ENCODE data around the gene IGFBP2.

Gene IGFBP2

DNA sequence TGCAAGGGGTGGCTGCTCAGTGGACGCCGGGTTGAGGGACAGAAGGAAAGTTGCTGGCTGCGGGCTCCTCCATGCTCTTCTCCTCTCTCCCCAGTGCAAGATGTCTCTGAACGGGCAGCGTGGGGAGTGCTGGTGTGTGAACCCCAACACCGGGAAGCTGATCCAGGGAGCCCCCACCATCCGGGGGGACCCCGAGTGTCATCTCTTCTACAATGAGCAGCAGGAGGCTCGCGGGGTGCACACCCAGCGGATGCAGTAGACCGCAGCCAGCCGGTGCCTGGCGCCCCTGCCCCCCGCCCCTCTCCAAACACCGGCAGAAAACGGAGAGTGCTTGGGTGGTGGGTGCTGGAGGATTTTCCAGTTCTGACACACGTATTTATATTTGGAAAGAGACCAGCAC, 30.6 kb downstream of the IGFBP2 start:
- Mint-ChIP-seq H3K9me3 (no peaks in the 10 kb centered on the region), H3K27me3 (peaks cover 1% of the 10 kb centered on the region), H3K27ac (no peak overlapping the region), H3K36me3 (no peaks in the 10 kb centered on the region), H3K4me1 (no peaks in the 10 kb centered on the region), H3K4me3 (no peak overlapping the region)

DNA sequence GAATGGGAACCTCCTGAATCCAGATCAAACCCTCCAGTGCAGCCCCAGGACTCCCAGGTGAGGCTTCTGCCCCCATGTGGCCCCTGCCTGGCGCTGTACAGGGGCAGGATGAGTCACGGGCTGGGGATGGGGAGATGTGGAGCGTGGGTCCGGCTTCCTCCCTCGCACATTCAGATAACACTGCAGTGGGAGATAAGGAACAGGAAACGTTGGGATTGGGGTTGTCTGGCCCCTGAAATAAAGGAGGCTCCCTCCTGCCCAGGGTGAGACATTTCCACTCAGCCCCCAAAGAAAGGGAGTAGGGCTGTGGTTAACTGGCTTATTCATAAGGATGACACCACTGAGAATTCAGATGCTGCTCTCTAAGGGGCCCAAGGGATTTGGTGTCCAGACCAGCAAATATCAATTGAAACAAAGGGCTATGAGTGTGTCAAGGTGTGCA, 31.4 kb downstream of the IGFBP2 start:
- Mint-ChIP-seq H3K36me3 (no peaks in the 10 kb centered on the region), H3K27me3 (peaks cover 1% of the 10 kb centered on the region), H3K9me3 (no peaks in the 10 kb centered on the region), H3K4me1 (no peaks in the 10 kb centered on the region), H3K27ac (no peak overlapping the region), H3K4me3 (no peak overlapping the region)

DNA sequence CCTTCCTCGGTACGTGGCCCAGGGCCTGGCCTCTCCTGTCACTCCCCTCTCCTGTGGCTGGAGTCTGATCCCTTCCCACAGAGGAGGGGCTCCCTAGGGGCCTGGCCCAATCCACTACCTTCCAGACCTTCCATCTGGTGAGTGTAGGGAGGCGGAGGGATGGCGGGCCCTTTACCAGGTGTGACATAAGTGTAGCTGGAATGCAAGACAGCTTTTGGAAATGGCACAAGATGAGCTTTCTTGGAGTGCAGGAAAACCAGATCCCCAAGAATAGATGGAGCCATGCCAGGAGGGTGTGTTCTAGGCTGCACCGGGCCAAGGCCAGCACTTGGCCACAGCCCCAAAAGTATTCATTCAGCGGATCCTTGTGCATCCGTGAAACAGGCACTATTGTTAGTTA, 32.0 kb downstream of the IGFBP2 start:
- Mint-ChIP-seq H3K27me3 (peaks cover 1% of the 10 kb centered on the region), H3K36me3 (no peaks in the 10 kb centered on the region), H3K4me1 (no peaks in the 10 kb centered on the region), H3K27ac (no peak overlapping the region), H3K9me3 (no peaks in the 10 kb centered on the region), H3K4me3 (no peak overlapping the region)

DNA sequence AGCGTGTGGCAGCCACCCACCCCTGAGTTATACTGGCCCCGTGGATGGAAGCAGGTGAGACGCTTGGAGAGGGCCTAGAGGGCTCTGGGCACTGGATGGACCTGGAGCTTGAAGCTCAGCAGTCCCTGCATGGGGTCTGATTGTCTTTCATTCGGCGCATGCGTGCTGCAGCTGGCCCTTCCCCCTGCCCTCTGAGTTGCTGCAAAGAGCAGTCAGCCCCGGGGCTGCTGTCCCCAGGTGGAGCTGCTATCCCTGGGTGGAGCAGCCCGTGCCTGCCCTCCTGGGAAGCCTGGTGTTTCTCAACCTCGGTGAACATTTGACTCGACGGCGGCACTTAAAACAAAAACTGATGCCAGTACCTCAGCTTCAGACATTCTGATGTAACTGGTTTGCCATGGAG, 32.5 kb downstream of the IGFBP2 start:
- H3K27ac Mint-ChIP-seq: no peak overlapping the region
- no peak overlapping the region for H3K4me3 Mint-ChIP-seq
- no peaks in the 10 kb centered on the region for H3K4me1 Mint-ChIP-seq
- H3K27me3 Mint-ChIP-seq: peaks cover 1% of the 10 kb centered on the region
- H3K9me3 Mint-ChIP-seq: no peaks in the 10 kb centered on the region
- H3K36me3 Mint-ChIP-seq: no peaks in the 10 kb centered on the region

DNA sequence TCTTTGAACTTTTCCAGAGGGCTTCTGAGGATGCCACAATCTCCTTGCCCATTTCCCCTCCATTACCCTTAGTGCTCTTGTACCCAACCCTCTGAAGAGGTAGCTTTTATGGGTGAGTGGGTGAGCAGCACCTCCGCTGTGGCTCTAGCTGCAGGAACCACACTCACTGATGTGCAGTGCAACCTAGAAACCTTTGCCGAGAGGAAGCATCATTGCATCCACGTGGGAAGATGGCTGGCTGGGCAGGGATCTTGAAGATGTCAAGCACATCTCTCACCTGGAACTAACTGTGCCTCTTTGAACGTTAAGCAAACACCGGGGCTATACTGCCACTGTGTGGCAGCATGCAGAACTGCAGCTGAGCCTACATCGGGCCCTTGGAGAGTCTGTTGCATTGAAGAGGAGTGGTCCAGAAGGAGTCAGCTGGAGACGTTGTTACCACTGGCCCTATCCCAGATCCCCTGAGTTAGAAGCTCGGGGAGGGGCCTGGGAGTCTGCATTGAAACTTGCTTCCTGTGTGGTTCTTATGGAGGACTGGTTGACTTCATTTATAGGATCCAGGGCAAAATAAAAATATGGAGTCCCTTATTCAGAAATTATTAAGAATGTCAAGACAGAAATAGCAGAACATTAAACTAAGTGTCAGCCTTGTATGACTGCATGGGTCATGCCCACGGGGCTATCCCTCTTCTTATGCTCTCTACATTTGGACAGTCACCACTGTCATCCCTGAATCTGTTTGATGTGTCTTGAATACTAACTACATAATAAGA, 33.4 kb downstream of the IGFBP2 start:
- H3K36me3 Mint-ChIP-seq: no peaks in the 10 kb centered on the region
- H3K4me3 Mint-ChIP-seq: no peak overlapping the region
- H3K9me3 Mint-ChIP-seq: no peaks in the 10 kb centered on the region
- no peaks in the 10 kb centered on the region for H3K4me1 Mint-ChIP-seq
- no peak overlapping the region for H3K27ac Mint-ChIP-seq
- H3K27me3 Mint-ChIP-seq: peaks cover 1% of the 10 kb centered on the region

DNA sequence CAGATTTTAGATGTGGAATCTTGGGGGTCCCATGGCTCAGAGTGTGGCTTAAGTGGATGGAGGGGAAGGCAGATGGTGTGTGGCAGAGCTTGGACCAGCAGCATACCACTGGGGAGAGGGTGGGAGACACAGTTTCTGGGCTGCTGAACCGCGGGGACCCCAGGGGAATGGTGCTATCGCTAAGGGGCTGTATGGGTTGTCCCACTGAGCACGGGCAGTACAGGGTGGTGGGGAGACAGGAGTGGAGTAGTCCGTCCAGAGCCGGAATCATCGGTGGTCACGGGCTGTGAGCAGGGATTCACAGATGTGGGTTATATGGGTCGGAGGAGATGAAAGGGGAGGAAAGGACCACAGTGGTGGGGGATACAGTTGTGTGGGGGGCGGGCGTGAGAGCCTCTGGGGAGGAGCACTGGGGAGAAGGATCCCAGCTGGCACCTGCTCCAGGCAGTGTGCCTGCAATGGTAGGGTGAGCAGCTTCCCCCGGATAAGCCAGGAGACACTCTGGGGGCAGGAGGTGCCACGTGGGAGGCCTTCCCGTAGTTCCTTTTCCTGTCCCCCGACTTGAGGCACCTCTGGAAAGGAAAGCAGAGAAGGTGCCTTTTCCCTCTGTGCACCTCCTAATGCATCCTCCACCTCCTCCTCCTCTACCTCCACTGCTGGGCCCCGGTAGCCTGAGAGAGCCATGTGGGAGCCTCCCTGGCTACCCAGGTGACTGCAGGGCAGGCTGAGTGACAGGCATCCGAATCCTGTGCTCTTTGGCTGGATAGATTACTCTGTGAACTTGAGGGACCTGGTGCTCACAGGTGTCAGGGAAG, 37.3 kb downstream of the IGFBP2 start:
- no peaks in the 10 kb centered on the region for H3K36me3 Mint-ChIP-seq
- H3K9me3 Mint-ChIP-seq: no peaks in the 10 kb centered on the region
- H3K27ac Mint-ChIP-seq: no peak overlapping the region
- no peaks in the 10 kb centered on the region for H3K4me1 Mint-ChIP-seq
- H3K27me3 Mint-ChIP-seq: peaks cover 1% of the 10 kb centered on the region
- no peak overlapping the region for H3K4me3 Mint-ChIP-seq

DNA sequence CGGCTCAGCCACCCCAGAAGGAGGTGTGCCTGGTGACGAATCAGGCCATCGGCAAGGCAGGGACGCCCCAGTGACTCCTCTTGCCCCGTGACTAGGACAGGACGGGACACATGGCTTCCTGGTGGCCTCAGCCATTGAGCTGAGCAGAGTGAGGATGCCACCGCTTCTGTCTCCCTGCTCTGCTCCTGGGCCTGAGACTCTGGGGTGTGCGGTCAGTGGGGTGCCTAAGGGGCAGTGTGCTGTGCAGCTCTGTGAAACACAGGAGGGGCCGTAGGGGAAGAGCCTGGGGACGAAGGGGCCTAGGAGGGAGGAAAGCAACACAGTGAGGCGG, 37.8 kb downstream of the IGFBP2 start:
- Mint-ChIP-seq H3K9me3 (no peaks in the 10 kb centered on the region), H3K27me3 (peaks cover 1% of the 10 kb centered on the region), H3K4me3 (no peak overlapping the region), H3K27ac (no peak overlapping the region), H3K36me3 (no peaks in the 10 kb centered on the region), H3K4me1 (no peaks in the 10 kb centered on the region)

DNA sequence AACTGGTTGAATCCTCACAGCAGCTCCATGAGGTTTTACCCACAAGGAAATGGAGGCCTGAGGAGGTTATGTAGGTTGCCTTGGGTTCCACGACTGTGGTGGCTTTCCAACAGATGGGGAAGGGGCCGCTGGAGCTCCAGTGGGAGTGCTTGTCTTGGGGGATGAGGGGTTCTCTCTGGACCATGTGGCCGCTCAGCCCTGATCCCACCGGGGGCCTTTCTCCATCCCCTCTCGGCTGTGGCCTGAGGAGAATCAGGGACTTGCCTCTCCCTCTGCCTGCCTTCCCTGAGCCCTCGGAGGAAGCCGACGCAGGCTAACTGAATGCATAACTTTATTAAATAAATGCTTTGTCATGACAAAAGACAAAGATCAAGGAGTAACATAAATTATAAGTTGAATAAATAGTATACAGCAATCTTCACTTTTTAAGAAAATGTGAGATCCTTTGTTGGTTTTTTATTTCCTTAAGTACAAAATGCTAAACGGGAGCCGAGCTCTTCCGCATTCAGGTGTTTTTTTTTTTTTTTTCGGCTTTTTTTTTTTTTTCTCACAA, 38.6 kb downstream of the IGFBP2 start:
- Mint-ChIP-seq H3K27ac (no peak overlapping the region), H3K27me3 (peaks cover 1% of the 10 kb centered on the region), H3K4me3 (no peak overlapping the region), H3K4me1 (no peaks in the 10 kb centered on the region), H3K36me3 (no peaks in the 10 kb centered on the region), H3K9me3 (no peaks in the 10 kb centered on the region)

DNA sequence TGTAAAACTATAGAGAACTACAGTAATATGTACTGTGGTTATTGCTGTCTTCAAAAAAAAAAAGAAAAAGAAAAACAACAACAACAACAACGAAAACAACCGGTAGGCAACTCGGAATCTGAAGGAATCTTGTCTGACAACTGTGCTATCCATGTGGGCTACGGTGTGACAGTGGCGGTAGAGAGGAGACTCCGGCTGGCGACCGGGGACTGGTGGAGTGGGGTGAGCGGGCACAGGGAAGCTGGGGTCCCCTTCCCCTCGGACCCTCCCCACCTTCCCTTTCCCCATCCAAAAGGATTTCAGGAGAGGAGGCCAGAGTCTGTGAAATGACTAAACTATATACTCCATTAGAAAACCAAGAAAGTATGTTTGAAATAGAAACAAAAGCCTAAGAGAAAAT, 39.2 kb downstream of the IGFBP2 start:
- Mint-ChIP-seq H3K27me3 (peaks cover 1% of the 10 kb centered on the region), H3K27ac (no peak overlapping the region), H3K9me3 (no peaks in the 10 kb centered on the region), H3K36me3 (no peaks in the 10 kb centered on the region), H3K4me3 (no peak overlapping the region), H3K4me1 (no peaks in the 10 kb centered on the region)

DNA sequence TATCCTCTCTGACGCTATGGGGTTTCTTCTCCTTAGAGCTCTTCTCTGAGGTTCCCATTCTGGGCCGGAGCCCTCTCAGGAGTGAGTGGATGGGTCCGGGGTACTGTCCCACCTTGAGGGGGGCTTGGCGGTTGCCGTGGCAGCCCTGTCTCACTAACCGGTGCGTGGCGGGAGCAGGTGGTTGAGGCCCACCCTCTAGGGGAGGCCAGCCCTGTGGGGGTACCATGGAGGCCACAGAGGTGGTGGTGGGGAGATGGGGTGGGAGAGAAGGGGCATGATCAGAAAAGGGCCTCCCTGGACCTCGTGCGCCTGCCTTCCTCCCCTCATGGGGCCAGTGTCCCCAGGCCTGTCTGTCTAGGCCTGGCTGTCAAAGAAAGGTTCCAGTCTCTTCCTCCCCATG, 39.8 kb downstream of the IGFBP2 start:
- Mint-ChIP-seq H3K4me3 (no peak overlapping the region), H3K27me3 (peaks cover 2% of the 10 kb centered on the region), H3K4me1 (no peaks in the 10 kb centered on the region), H3K9me3 (no peaks in the 10 kb centered on the region), H3K36me3 (no peaks in the 10 kb centered on the region), H3K27ac (no peak overlapping the region)

DNA sequence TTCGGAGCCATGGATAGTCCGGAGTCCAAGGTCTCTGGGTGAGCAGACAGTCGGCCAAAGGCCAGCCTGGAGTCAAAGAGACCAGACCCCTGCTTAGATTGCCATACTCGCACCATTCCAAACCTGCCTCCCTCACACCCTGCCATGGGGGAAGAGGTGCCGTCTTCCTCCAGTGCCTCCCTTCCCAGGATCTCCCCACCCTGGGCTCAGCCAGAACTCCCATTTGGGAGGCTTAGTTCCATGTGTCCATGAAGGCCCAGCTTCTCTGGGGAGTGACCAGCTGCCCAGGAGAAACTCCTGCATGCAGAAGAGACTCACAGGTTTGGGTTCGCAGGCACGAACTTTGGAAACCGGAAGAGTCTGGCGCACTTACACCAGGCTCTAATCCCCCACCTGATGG, 40.4 kb downstream of the IGFBP2 start:
- no peaks in the 10 kb centered on the region for H3K36me3 Mint-ChIP-seq
- no peak overlapping the region for H3K27ac Mint-ChIP-seq
- peaks cover 2% of the 10 kb centered on the region for H3K27me3 Mint-ChIP-seq
- no peaks in the 10 kb centered on the region for H3K9me3 Mint-ChIP-seq
- no peaks in the 10 kb centered on the region for H3K4me1 Mint-ChIP-seq
- H3K4me3 Mint-ChIP-seq: no peak overlapping the region

DNA sequence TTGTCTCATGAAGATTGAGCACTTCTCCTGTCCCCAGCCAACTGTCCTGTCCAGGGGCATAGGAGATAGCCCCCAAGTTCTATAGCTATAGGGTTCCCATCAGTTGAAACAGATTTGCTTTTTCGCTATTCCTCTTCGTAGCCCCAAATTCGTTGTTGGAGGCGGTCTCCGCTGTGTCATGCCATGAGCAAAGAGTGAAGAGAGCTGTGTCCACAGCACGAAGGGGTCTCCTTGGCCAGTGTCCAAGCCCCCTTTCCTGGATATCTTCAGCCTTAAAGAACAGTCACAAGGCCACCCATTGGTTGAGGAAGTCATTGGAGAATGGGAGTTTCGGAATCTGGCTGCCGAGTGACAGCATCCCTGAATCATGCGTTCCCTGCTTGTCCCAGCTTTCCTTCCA, 41.2 kb downstream of the IGFBP2 start:
- H3K27ac Mint-ChIP-seq: no peak overlapping the region
- no peaks in the 10 kb centered on the region for H3K9me3 Mint-ChIP-seq
- no peaks in the 10 kb centered on the region for H3K4me1 Mint-ChIP-seq
- H3K27me3 Mint-ChIP-seq: peaks cover 2% of the 10 kb centered on the region
- H3K4me3 Mint-ChIP-seq: no peak overlapping the region
- no peaks in the 10 kb centered on the region for H3K36me3 Mint-ChIP-seq

DNA sequence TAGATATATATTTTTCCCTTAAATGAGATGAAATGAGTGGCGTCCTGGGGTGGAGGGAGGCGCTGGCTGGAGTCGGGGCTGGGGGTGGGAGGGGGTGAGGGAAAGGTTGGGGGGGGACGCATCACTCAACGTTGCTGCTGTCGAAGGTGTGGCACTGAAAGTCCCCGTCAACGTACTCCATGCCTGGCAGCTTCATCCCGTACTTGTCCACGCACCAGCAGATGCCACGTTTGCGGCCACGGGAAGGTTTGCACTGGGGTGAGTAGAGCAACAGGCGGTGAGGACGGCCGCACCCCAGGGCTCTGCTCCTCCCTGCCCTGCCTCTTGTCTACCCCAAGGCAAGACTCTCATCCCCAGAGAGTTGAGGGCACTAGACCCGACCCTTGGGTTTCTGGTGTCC, 43.4 kb downstream of the IGFBP2 start:
- no peak overlapping the region for H3K4me3 Mint-ChIP-seq
- H3K27me3 Mint-ChIP-seq: peaks cover 7% of the 10 kb centered on the region
- H3K9me3 Mint-ChIP-seq: no peaks in the 10 kb centered on the region
- no peaks in the 10 kb centered on the region for H3K4me1 Mint-ChIP-seq
- no peaks in the 10 kb centered on the region for H3K36me3 Mint-ChIP-seq
- no peak overlapping the region for H3K27ac Mint-ChIP-seq

DNA sequence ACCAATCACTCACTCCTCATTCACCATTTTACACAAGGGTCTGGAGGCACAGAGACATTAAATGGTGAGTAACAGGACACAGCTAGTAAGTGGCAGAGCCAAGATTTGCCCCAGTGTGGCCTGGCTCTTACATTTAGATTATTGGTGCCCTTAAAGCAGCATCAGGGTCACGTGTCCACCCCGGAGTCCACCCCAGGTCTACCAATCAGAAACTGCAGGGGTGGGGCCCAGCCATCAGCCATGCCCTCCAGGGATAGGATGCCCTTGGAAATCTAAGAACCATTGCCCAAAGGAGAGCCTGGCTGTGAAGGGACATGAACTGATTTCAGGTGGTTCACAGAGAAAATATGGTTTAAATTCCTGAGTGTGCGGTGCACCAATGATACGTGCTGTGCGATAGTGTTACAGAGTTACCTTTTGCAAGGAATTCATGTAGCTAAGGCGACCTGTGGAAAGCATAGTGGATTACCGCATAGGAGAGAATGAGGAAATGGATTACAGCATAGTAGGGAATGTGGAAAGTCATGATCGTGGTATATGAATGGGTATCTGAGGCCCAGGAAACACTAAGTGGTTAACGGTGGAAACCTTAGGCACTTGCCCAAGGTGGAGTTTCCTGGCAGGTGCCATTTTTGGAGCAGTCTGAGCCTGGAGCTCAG, 44.3 kb downstream of the IGFBP2 start:
- H3K9me3 Mint-ChIP-seq: no peaks in the 10 kb centered on the region
- H3K4me1 Mint-ChIP-seq: no peaks in the 10 kb centered on the region
- H3K27me3 Mint-ChIP-seq: peaks cover 9% of the 10 kb centered on the region
- H3K36me3 Mint-ChIP-seq: no peaks in the 10 kb centered on the region
- H3K27ac Mint-ChIP-seq: no peak overlapping the region
- H3K4me3 Mint-ChIP-seq: no peak overlapping the region

DNA sequence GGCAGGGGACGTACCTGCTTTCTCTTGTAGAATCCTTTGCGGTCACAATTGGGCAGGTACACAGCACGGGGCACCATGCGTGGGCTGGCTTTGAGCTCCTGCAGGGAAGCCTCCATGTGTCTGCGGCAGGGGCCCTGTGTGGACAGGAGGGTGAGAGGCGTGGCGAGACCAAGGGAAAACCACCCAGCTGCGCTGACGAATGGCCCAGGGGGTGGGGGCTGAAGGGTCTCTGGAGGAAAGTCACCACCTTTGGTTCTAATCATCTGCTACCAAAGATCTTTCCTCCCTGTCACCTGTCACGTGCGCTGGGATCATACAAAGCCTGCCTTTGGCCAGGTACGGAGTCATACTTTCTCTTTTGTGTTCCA, 44.9 kb downstream of the IGFBP2 start:
- no peaks in the 10 kb centered on the region for H3K4me1 Mint-ChIP-seq
- H3K36me3 Mint-ChIP-seq: no peaks in the 10 kb centered on the region
- no peaks in the 10 kb centered on the region for H3K9me3 Mint-ChIP-seq
- peaks cover 9% of the 10 kb centered on the region for H3K27me3 Mint-ChIP-seq
- no peak overlapping the region for H3K27ac Mint-ChIP-seq
- H3K4me3 Mint-ChIP-seq: no peak overlapping the region

Measured in activated naive CD4-positive, alpha-beta T cell treated with anti-CD3 and anti-CD28 coated beads, Interleukin-2, amount 50 U/mL, for 24 hours (primary cell).